ENCODE results near the gene RARS1.

RARS1 gene
- 113 to 251 reads per million in 2 experiments for total RNA-seq

DNA sequence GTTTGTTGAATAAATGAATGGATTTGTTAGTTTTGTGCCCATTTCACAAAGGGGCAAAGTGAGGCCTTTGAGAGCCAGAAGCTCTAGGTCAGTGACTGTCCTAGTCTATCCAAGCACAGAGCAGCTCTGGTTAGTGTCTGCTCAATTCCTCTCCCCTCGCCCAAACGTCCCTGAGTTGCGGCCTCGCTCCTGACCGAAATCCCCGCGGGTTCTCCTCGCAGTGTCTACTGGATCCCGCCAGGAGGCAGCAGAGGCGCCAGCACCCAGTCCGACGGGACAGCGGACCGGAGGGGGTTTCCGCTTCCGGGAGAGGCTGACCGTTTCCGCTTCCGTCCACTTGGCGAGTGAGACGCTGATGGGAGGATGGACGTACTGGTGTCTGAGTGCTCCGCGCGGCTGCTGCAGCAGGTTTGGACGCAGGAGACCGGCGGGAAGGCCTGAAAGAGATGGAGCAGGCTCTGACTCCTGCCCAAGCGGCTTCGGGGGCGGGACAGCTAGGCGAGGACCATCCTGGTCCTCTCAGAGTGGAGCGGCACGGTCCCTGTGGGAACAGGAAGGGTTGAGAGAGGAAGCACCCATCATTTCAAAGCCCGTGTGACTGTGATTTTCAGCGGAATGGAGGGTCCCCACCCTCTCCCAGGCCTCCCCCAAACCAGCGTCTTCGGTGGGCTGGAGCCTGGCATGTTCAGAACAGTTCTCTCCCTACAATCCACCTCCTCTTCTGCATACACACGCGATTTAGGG lies at the start of gene RARS1:
TSS of gene RARS1 (plus strand) at position 336 of the 744 bp plus-strand sequence. CDS start at position 364, 28 bp downstream.
- peak; percentile 81 for DNase-seq (ENCODE audit: low read depth)

DNA sequence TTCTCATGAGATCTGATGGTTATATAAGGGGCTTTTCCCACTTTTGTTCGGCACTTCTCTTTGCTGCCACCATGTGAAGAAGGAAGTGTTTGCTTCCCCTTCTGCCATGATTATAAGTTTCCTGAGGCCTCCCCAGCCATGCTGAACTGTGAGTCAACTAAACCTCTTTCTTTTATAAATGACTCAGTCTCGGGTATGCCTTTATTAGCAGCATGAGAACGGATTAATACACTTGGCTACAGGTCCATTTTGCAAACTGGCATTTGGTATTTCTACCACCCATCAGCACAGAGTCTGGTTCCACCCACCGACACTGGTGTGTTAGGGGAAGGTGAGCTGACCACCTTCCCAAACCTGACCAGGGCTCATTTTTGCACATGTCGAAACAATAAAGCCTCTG lies 47.9 kb upstream of the RARS1 start:
- DNase-seq (ENCODE audit: low read depth): no peak

DNA sequence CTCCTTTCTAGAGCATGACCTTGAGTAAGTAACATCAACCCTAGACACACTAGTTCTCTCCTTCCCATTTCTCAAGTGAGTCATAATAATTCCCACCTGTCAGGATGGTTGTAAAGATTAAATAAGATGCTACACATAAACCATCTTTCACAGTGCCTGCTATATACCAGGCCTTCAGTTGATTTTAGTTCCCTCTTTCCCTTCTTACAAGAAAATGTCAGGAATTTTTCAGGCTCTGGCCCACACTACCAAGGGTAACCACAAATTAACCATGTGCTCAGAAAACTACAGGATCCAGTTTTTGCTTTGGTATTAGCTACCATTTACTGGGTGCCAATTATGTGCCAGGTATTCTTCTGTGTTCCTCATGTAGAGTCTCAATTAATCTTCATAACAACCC lies 42.7 kb upstream of the RARS1 start:
- no peak for DNase-seq (ENCODE audit: low read depth)

DNA sequence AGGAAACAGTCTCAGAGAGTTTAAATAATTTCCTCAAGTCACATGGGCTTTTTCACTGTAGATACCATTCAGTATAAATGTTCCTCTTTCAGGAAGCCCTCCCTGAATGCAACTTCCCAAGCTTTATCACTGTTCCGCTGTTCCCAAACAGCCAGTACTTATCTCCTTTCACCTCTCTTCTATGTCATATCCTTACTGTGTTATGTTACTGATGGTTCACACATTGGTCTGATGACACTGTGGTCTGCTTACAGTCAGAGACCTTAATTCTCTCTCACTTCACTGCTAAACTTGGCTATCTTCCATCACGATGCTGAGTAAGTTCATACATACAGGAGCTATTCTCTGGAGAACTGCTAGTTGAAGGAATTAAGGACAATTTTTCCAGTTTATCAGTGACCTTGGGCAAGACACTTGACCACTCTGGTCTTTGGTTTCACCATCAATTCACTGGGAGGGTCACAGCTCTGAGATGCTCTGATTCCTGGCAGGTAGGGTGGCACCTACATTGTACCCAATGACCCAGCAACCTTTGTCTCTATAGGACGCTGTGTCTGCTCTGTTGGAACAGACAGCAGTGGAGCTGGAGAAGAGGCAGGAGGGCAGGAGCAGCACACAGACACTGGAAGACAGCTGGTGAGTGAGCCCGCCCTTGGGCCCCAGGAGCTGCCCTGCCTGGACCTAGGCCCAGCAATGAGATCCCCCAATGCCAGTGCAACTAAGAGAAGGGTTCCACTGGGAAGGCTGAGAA lies 42.1 kb upstream of the RARS1 start:
- DNase-seq (ENCODE audit: low read depth): no peak

DNA sequence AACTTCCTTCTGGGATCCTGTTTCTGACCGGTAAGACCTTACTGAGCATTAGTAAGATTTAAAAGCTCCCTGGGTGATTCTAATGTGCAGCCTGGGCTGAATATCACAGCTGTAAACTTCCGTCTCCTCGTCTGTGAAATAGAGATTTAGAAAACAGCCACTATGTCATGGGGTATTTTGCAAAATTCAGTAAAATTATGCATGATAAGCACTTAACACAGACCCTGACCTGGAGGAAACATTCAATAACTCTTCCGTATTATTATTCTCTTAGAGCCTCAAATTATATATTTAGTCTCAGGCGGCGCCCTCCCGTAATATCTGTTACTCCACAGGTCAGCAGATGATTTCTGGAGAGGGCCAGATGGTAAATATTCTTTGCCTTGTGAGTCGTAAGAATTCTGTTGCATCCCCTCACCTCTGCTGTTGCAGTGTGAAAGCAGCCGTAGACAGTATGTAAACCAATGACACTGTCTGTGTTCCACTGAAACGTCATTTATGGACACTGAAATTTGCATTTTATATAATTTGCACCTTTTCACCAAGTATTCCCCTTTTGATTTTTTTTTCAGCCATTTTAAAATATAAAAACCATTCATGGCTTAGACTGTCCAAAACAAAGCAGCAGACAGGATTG lies 39.2 kb upstream of the RARS1 start:
- DNase-seq (ENCODE audit: low read depth): no peak

DNA sequence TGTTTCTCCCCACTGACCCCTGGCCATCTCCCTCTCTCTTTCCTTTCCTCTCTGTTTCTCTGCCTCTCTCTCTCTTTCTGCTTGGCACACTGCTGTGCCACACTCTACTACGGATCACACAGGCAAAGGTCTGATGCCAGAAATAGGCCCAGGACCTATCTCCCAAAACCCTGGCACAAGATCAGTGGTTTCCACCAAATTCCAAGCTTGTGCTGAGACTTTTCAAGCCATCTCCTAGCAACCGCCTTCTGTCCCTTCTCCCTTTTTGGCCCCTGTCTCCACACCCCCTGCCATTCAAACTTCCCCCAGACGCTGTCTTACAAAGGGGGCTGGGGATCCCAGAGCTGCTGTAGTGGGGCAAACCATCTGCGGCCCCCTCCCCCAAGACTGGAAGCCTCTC lies 38.5 kb upstream of the RARS1 start:
- DNase-seq (ENCODE audit: low read depth): no peak

DNA sequence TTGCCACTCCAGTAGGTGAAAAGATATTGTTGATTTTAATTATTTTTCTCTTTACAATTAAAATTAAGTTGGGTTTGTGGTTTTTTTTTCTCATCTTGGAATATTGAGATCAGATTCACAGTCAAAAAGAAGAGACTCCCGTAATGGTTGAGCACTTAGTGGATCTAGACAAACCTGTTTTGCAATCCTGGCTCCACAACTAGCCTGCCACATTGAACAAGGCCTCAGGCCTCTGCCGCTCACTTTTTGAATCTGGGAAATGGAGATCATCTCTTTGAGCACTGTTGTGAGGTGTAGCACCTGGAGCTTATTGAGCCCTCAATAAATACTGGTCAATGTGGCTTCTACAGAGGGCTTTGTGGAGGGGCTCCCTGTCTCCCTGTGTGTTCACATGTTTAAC lies 37.1 kb upstream of the RARS1 start:
- DNase-seq (ENCODE audit: low read depth): no peak

DNA sequence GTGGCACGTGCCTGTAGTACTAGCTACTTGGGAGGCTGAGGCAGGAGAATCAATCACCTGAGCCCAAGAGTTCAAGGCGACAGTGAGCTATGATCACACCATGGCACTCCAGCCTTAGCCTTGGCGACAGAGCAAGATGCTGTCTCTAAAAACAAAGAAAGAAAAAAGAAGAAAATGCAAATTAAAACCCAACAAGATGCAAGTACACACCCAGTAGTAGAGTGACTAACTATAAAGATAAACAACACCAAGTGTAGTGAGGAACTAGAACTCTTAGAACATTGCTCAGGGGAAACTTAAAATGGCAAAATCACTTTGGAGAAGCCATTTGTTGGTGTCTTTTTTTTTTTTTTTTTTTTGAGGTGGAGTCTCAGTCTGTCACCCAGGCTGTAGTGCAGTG lies 34.7 kb upstream of the RARS1 start:
- no peak for DNase-seq (ENCODE audit: low read depth)

DNA sequence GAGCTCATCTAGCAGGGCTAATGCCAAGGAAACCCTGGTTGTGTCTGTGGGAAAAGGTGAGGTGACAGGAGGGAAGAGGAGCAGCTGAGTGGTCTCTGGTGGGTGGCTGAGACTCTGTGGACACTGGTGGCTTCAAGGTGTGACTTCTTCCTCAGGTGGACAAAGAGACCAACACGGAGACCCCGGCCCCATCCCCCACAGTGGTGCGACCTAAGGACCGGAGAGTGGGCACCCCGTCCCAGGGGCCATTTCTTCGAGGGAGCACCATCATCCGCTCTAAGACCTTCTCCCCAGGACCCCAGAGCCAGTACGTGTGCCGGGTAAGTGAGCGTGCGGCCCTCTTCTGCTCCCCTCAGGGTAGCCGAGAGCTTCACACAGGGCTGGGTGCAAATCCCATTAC lies 31.1 kb upstream of the RARS1 start:
- DNase-seq (ENCODE audit: low read depth): no peak

DNA sequence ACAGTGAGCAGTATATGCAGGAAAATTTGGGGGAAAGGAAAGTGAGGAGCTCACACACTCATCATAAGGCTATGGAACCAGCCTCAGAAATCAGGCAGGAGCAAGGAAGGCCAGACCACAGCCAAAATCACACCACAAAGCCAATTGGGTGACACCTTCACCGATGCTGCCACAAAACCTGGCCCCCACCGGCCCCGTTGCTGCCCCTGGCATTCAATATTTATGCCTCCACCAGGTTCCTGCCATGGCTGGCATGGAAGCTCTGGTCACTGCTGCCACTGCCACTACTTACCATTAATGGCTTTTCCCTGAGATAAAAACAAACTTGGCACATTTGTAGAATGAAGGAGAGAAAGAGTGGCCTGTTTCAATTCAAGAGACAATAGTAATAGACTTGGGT lies 28.7 kb upstream of the RARS1 start:
- no peak for DNase-seq (ENCODE audit: low read depth)

DNA sequence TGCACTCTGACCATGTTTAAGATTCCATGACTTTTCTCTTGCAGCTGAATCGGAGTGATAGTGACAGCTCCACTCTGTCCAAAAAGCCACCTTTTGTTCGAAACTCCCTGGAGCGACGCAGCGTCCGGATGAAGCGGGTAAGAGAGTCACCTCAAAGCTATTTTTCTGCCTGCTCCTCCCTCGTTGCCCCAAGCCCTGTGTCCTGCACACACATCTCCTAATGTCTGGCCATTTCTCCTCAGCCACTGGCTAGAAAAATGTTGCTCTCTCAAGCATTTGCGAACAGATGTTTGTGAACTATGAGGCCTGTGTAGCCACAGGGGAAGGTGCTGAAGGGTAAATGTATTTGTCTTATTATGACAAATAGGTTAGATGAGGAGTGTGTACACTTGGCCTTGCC lies 25.7 kb upstream of the RARS1 start:
- no peak for DNase-seq (ENCODE audit: low read depth)

DNA sequence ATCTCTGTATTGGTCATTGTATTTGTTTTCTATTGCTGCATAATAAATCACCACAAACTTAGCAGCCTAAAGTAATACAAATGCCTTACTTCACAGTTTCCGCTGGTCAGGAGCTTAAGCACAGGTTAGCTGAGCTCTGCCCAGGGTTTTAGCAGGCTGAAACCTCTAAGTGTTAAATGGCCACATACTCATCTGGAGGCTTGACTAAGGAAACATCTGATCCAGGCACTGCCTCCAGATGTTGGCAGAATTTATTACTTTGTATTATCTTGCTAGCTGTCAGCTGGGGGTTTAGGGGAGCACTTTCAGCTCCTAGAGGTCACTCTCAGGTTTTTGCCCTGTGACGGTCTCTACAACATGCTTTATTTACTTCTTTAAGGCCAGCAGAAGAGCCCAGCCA lies 23.2 kb upstream of the RARS1 start:
- no peak for DNase-seq (ENCODE audit: low read depth)

DNA sequence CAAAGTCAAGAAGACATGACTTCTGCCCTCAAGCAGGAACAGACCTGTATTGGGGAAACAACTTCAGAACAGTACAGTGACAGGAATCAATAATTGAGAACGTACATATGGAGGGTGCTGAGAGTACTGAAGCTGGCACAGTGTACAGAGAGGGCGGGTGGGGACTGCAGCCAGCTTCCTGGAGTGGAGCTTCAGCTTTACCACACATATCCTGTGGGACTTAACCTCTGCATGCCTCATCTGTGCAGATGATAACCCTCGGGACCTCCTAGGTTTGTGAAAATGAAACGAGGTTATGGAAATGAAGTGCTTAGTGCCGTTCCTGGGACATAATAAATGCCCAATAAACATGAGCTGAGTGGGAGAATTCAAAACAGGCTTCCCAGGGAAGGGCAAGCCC lies 22.1 kb upstream of the RARS1 start:
- no peak for DNase-seq (ENCODE audit: low read depth)

DNA sequence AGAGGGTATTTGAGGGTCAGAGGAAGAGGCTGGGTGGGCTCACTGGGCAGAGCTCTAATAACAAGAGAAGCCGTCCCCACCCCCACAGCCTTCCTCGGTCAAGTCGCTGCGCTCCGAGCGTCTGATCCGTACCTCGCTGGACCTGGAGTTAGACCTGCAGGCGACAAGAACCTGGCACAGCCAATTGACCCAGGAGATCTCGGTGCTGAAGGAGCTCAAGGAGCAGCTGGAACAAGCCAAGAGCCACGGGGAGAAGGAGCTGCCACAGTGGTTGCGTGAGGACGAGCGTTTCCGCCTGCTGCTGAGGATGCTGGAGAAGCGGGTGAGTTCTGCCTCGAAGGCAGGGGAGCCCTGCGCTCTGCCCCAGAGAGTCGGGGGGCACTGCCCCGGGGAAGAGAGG lies 21.6 kb upstream of the RARS1 start:
- no peak for DNase-seq (ENCODE audit: low read depth)

DNA sequence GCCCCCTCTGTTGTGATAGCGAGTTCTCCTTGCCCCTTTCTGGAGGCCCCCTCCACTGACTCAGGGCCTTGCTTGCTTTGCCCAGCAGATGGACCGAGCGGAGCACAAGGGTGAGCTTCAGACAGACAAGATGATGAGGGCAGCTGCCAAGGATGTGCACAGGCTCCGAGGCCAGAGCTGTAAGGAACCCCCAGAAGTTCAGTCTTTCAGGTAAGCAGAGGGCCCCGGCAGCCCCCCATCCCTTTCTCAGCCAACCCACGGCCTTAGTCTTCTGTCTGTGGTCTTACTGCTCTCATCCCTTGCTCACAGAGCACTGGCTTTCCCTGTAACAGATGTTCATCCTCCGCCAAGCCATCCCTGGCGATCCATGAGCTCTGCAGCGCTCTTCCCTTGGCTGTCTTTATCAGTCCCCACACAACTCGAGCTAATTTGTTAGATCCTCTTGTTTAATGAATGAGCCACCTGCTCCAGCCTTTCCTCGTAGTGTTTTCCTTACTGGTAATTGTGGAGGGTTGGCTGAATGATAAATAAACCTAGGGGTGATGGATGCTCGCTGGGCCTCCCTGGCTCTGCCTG lies 18.4 kb upstream of the RARS1 start:
- DNase-seq (ENCODE audit: low read depth): no peak

DNA sequence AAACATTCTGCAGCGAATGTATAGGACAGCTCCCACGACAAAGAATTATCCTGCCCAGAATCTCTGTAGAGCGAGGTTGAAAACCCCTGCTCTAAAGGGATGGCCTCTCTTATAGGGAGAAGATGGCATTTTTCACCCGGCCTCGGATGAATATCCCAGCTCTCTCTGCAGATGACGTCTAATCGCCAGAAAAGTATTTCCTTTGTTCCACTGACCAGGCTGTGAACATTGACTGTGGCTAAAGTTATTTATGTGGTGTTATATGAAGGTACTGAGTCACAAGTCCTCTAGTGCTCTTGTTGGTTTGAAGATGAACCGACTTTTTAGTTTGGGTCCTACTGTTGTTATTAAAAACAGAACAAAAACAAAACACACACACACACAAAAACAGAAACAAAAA lies 17.4 kb upstream of the RARS1 start:
- DNase-seq (ENCODE audit: low read depth): no peak

DNA sequence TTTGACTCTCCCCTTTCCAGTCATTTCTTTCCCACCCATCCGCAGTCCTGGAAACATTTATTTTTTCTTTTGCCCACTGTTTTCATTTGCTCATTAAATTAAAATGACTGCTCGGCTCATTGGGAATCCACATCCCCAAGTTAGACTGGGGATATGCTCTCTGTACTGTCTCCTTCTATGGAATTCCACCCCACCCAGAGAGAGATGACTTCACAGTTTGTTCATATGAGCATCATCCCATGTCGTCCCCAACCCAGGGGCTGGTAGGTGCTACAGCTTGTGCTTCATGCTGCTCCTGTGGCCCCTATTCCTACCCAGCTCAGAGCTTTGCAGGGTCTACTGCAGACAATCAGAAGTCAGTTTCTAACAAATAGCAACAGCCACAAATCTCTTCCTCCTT lies 16.5 kb upstream of the RARS1 start:
- no peak for DNase-seq (ENCODE audit: low read depth)

DNA sequence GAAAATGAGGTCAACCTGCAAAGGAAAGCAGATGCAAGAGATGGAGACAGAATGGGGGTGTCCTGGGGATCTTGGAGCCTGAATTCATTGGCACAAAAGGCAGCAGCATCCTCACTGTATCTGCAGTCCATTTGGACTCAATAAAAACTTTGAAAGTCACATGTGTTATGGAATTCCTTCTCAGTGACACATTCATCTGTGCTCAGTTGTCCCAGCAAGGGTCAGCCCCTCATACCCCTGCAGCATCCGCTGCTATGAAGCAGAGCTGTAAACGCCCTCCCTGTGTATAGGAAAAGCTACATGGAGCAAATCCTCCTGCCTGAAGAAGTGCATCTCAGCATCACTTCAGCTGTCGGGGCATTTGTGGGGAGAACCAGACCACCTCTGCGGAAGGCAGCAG lies 14.5 kb upstream of the RARS1 start:
- no peak for DNase-seq (ENCODE audit: low read depth)

DNA sequence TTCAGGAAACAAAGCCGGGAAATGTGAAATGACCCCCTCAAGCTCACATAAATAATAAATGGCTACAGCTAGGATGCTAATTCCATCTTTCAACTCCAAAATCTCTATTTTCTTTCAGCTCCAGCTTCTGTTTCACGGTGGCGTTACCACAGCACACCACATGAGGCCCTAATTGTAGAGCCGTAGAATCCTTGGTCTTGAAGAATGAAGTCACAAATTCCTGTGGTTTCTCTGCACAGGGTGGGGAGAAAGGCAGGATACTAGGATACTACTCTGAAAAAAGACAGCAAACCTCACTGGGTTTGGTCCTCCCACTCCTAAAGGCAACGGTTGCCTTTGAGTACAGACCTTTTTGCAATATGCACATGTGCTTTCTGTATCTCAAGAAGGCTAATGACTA lies 13.9 kb upstream of the RARS1 start:
- no peak for DNase-seq (ENCODE audit: low read depth)

DNA sequence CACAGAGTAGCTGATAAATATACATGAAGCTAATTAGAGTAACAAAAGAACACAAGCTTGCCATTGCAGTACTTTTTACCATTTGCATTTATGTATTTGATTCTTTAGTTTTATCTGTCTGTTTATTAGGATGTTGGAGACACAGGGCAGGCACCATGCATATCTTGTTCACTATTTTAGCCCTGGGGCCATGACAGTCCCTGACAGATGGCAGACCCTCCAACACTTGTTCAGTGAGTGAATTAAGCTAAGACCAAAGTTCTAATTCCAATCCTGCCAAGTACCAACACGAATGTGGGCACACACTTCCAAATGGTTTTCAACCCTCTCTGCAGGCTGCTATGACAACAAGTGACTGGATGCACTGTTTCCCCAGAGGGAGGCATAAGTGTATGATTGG lies 12.0 kb upstream of the RARS1 start:
- no peak for DNase-seq (ENCODE audit: low read depth)

DNA sequence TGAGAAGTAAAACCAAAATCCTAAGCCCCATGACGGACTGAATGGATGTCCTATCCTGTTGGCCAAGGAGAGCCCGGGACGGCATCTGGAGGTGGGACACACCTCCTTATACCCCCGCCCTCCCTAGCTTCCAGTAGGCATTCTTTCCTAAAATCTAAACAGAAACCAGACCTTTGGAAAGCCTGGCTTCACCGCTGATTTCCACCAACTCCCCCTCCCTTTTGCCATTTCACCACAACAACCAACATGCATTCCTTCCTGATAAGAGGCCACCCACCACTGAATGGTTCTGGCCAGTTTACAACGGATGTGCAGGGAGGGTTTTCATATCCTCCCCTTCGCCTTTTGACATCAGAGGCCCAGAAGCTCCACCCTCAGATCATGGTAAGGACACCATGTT lies 9.2 kb upstream of the RARS1 start:
- no peak for DNase-seq (ENCODE audit: low read depth)

DNA sequence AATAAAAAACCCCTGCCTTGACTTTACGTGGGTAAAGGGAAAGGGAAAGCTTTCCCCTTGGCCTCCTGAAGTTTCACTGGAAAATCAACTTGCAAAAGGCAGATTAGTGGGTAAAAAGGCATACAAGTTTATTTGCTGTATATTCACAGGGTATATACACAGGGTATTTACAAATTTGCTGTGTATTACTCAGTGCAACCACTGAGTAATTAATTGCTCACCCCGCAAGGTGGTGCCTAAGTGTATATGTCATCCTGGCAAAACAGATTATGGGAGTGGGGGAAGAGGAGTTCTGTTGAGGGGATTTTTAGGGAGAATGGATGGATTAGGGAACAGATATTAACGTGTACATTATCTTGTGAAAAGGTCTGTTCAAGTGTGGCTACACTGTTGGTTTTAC lies 7.1 kb upstream of the RARS1 start:
- DNase-seq (ENCODE audit: low read depth): no peak

DNA sequence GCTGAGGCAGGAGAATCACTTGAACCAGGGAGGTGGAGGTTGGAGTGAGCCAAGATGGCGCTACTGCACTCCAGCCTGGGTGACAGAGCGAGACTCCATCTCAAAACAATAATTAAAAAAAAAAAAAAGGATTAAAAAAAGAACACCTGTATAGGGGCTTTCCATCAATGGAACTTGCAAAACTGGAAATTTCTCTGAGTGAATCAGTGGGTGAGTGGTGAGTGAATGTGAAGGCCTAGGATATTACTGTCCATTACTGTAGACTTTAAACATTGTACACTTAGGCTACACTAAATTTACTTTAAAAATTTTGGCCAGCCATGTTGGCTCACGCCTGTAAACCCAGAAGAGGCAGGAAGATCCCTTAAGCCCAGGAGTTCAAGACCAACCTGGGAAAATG lies 5.7 kb upstream of the RARS1 start:
- no peak for DNase-seq (ENCODE audit: low read depth)

Measured in T follicular helper cell (primary cell).